GM19455 (cell line): ENCODE results near the gene SOD3.

Experiments used
- ATAC-seq: cut with Tn5 transposase; IDR thresholded peaks from one replicate; pipeline ENCODE4 v1.9.1; 2021; ENCODE audit not compliant: unreplicated experiment

Gene SOD3

GRCh38 chr4:24794916-24795665, at the start of gene SOD3:
SOD3 (plus strand) TSS chr4:24795573; CDS start chr4:24799522, 3,949 bp downstream.
- no peak for ATAC-seq

GRCh38 chr4:24747234-24747975, 48.0 kb upstream of the SOD3 start:
- no peak for ATAC-seq

- ATAC-seq: no peak
Observed at GRCh38 chr4:24748023-24748422, 47.4 kb upstream of the SOD3 start.

- no peak for ATAC-seq
Observed at GRCh38 chr4:24748758-24749350, 46.5 kb upstream of the SOD3 start.

- no peak for ATAC-seq
Observed at GRCh38 chr4:24750106-24750505, 45.3 kb upstream of the SOD3 start.

GRCh38 chr4:24751926-24752539, 43.3 kb upstream of the SOD3 start:
- ATAC-seq: no peak

GRCh38 chr4:24753519-24753918, 41.9 kb upstream of the SOD3 start:
- no peak for ATAC-seq

GRCh38 chr4:24754571-24754970, 40.8 kb upstream of the SOD3 start:
- ATAC-seq: no peak

GRCh38 chr4:24763631-24764297, 31.6 kb upstream of the SOD3 start:
- no peak for ATAC-seq

GRCh38 chr4:24764345-24764744, 31.0 kb upstream of the SOD3 start:
- no peak for ATAC-seq

GRCh38 chr4:24765376-24765988, 29.9 kb upstream of the SOD3 start:
- no peak for ATAC-seq

- ATAC-seq: no peak
Observed at GRCh38 chr4:24768006-24768405, 27.4 kb upstream of the SOD3 start.

GRCh38 chr4:24768604-24769003, 26.8 kb upstream of the SOD3 start:
- ATAC-seq: peak; percentile 80

GRCh38 chr4:24769571-24769970, 25.8 kb upstream of the SOD3 start:
- ATAC-seq: no peak

GRCh38 chr4:24770032-24770584, 25.3 kb upstream of the SOD3 start:
- ATAC-seq: peak; percentile 57

- no peak for ATAC-seq
Observed at GRCh38 chr4:24770667-24771066, 24.7 kb upstream of the SOD3 start.

GRCh38 chr4:24771241-24771640, 24.1 kb upstream of the SOD3 start:
- no peak for ATAC-seq

- no peak for ATAC-seq
Observed at GRCh38 chr4:24772061-24772705, 23.2 kb upstream of the SOD3 start.

GRCh38 chr4:24772952-24773351, 22.4 kb upstream of the SOD3 start:
- ATAC-seq: no peak

GRCh38 chr4:24774452-24774851, 20.9 kb upstream of the SOD3 start:
- no peak for ATAC-seq
